Measurements from ENCODE around the gene TNRC18.

DNA sequence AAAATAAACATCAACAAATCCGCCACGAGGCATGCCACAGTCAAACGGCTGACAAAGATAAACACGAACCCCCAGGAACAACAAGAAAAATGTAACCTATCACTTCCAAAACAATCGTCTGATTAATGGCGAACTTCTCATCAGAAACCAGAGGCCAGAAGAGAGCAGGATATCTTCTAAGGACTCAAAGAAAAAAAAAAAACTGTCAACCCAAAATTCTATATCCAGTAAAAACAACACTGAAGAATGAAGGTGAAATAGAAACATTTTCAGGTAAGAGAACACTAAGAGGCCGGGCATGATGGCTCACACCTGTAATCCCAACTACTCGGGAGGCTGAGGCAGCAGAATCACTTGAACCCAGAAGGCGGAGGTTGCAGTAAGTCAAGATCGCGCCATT lies 86.6 kb downstream of the TNRC18 start:
- TF ChIP-seq CTCF (conservative IDR thresholded peaks at IDR 0.05; ENCODE audit: low read length) (no peak), EZH2phosphoT487 (IDR thresholded peaks at IDR 0.05; ENCODE audit: borderline replicate concordance, low read depth, low read length) (no peak)
